Measurements from ENCODE around the gene SATB2. TPM values are rescaled to one million over a fixed set of nuclear protein-coding genes. Genes with fewer than 3 reads are reported as not detected.
A peak's percentile ranks its signal among the peaks of the same experiment; 100 is the strongest.

Gene SATB2
- total and polyA plus RNA-seq, 2 experiments from 2014 or later: 1.6 to 6.0 TPM

- H3K4me1 Mint-ChIP-seq: peaks cover 31% of the 10 kb centered on the region
- Histone ChIP-seq H3K4me1 (ENCODE audit: insufficient read depth) (peaks cover 44% of the 10 kb centered on the region), H2AFZ (no peak overlapping the region), H3K27me3 (ENCODE audit: insufficient read depth) (no peaks in the 10 kb centered on the region), H3K79me2 (replicated peaks; ENCODE audit: insufficient read depth) (no peaks in the 10 kb centered on the region), H4K20me1 (replicated peaks; ENCODE audit: insufficient read depth) (no peaks in the 10 kb centered on the region), H3K9me2 (ENCODE audit: insufficient read depth) (no peaks in the 10 kb centered on the region), H3K27ac (ENCODE audit: low read depth) (no peak overlapping the region), H3F3A (replicated peaks; ENCODE audit: low read depth) (no peaks in the 10 kb centered on the region), H3K36me3 (ENCODE audit: insufficient read depth) (no peaks in the 10 kb centered on the region), H3K4me2 (peak overlapping the region; percentile 56), H3K4me3 (no peak overlapping the region)
- H3K36me3 Mint-ChIP-seq (ENCODE audit: low read depth): no peaks in the 10 kb centered on the region
- no peaks in the 10 kb centered on the region for H3K27me3 Mint-ChIP-seq (ENCODE audit: insufficient read depth, low read depth, poor library complexity)
- H3K9me3 Mint-ChIP-seq: no peaks in the 10 kb centered on the region
- no peak overlapping the region for H3K27ac Mint-ChIP-seq
- H3K4me3 Mint-ChIP-seq: no peak overlapping the region
- DNase-seq (ENCODE audit: low spot score): no peak
- ATAC-seq: no peak
- TF ChIP-seq ZNF114 (CRISPR knock-in tag; IDR thresholded peaks at IDR 0.05) (no peak), EZH2phosphoT487 (IDR thresholded peaks at IDR 0.05; ENCODE audit: unreplicated experiment) (no peak)
Observed at GRCh38 chr2:199430214-199430613, 27.5 kb downstream of the SATB2 start.

- H4K20me1 ChIP-seq (replicated peaks; ENCODE audit: insufficient read depth): no peaks in the 10 kb centered on the region
- H3K27me3 Mint-ChIP-seq (ENCODE audit: insufficient read depth, low read depth, poor library complexity): no peaks in the 10 kb centered on the region
- TF ChIP-seq EZH2phosphoT487 (IDR thresholded peaks at IDR 0.05; ENCODE audit: unreplicated experiment): no peak
- no peak for TF ChIP-seq REST (IDR thresholded peaks at IDR 0.05; ENCODE audit: unreplicated experiment)
- TF ChIP-seq POLR2AphosphoS5 (IDR thresholded peaks at IDR 0.05; ENCODE audit: low read depth): no peak
- TF ChIP-seq STAT1 (IDR thresholded peaks at IDR 0.05; ENCODE audit: unreplicated experiment): no peak
- TF ChIP-seq ZNF331 (CRISPR knock-in tag; IDR thresholded peaks at IDR 0.05; ENCODE audit: low read depth): no peak
- TF ChIP-seq ZNF114 (CRISPR knock-in tag; IDR thresholded peaks at IDR 0.05): no peak
- no peak for TF ChIP-seq ETS1 (IDR thresholded peaks at IDR 0.05)
- TF ChIP-seq CREB1 (CRISPR knock-in tag; IDR thresholded peaks at IDR 0.05; ENCODE audit: low read depth): no peak
- no peak for TF ChIP-seq JUNB (IDR thresholded peaks at IDR 0.05; ENCODE audit: unreplicated experiment)
- no peaks in the 10 kb centered on the region for H3F3A ChIP-seq (replicated peaks; ENCODE audit: low read depth)
- H2AFZ ChIP-seq: no peak overlapping the region
- H3K79me2 ChIP-seq (replicated peaks; ENCODE audit: insufficient read depth): no peaks in the 10 kb centered on the region
- H3K4me1 Mint-ChIP-seq: peaks cover 37% of the 10 kb centered on the region
- H3K4me2 ChIP-seq: no peak overlapping the region
- no peaks in the 10 kb centered on the region for H3K36me3 ChIP-seq (ENCODE audit: insufficient read depth)
- H3K4me3 ChIP-seq: no peak overlapping the region
- DNase-seq (ENCODE audit: low spot score): no peak
- H3K9me3 Mint-ChIP-seq: no peaks in the 10 kb centered on the region
- H3K4me3 Mint-ChIP-seq: no peak overlapping the region
- peaks cover 50% of the 10 kb centered on the region for H3K4me1 ChIP-seq (ENCODE audit: insufficient read depth)
- no peak overlapping the region for H3K27ac Mint-ChIP-seq
- ATAC-seq: no peak
- H3K27me3 ChIP-seq (ENCODE audit: insufficient read depth): no peaks in the 10 kb centered on the region
- no peaks in the 10 kb centered on the region for H3K9me2 ChIP-seq (ENCODE audit: insufficient read depth)
- H3K27ac ChIP-seq (ENCODE audit: low read depth): no peak overlapping the region
- H3K36me3 Mint-ChIP-seq (ENCODE audit: low read depth): no peaks in the 10 kb centered on the region
Observed at GRCh38 chr2:199428291-199428690, 29.4 kb downstream of the SATB2 start.
